ENCODE measurements around the gene SPOCD1. TPM values are rescaled to one million over a fixed set of nuclear protein-coding genes. Genes with fewer than 3 reads are reported as not detected.

SPOCD1 gene
- total and polyA plus RNA-seq, 2 experiments from 2014 or later: 0.73 to 1.3 TPM

- Mint-ChIP-seq H3K4me3 (no peak overlapping the region), H3K36me3 (ENCODE audit: low read depth) (no peaks in the 10 kb centered on the region), H3K27me3 (ENCODE audit: insufficient read depth, low read depth, poor library complexity) (peaks cover 15% of the 10 kb centered on the region), H3K27ac (no peak overlapping the region), H3K4me1 (peaks cover 21% of the 10 kb centered on the region), H3K9me3 (no peaks in the 10 kb centered on the region)
- Histone ChIP-seq H3K27me3 (ENCODE audit: insufficient read depth) (no peaks in the 10 kb centered on the region), H3K4me2 (no peak overlapping the region), H3F3A (replicated peaks; ENCODE audit: low read depth) (no peaks in the 10 kb centered on the region), H3K9me2 (ENCODE audit: insufficient read depth) (no peaks in the 10 kb centered on the region), H3K4me3 (no peak overlapping the region), H3K4me1 (ENCODE audit: insufficient read depth) (peaks cover 3% of the 10 kb centered on the region; the same call in 1 of the 2 replicates), H4K20me1 (replicated peaks; ENCODE audit: insufficient read depth) (no peaks in the 10 kb centered on the region), H2AFZ (no peak overlapping the region), H3K27ac (ENCODE audit: low read depth) (no peak overlapping the region), H3K36me3 (ENCODE audit: insufficient read depth) (no peaks in the 10 kb centered on the region), H3K79me2 (replicated peaks; ENCODE audit: insufficient read depth) (no peaks in the 10 kb centered on the region)
- TF ChIP-seq STAT1 (IDR thresholded peaks at IDR 0.05; ENCODE audit: unreplicated experiment): no peak
- no peak for TF ChIP-seq JUNB (IDR thresholded peaks at IDR 0.05; ENCODE audit: unreplicated experiment)
- TF ChIP-seq, protein P1, sequence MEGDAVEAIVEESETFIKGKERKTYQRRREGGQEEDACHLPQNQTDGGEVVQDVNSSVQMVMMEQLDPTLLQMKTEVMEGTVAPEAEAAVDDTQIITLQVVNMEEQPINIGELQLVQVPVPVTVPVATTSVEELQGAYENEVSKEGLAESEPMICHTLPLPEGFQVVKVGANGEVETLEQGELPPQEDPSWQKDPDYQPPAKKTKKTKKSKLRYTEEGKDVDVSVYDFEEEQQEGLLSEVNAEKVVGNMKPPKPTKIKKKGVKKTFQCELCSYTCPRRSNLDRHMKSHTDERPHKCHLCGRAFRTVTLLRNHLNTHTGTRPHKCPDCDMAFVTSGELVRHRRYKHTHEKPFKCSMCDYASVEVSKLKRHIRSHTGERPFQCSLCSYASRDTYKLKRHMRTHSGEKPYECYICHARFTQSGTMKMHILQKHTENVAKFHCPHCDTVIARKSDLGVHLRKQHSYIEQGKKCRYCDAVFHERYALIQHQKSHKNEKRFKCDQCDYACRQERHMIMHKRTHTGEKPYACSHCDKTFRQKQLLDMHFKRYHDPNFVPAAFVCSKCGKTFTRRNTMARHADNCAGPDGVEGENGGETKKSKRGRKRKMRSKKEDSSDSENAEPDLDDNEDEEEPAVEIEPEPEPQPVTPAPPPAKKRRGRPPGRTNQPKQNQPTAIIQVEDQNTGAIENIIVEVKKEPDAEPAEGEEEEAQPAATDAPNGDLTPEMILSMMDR (conservative IDR thresholded peaks at IDR 0.05; ENCODE audit: low read depth in 2 of 2): no peak
- TF ChIP-seq, protein P2, sequence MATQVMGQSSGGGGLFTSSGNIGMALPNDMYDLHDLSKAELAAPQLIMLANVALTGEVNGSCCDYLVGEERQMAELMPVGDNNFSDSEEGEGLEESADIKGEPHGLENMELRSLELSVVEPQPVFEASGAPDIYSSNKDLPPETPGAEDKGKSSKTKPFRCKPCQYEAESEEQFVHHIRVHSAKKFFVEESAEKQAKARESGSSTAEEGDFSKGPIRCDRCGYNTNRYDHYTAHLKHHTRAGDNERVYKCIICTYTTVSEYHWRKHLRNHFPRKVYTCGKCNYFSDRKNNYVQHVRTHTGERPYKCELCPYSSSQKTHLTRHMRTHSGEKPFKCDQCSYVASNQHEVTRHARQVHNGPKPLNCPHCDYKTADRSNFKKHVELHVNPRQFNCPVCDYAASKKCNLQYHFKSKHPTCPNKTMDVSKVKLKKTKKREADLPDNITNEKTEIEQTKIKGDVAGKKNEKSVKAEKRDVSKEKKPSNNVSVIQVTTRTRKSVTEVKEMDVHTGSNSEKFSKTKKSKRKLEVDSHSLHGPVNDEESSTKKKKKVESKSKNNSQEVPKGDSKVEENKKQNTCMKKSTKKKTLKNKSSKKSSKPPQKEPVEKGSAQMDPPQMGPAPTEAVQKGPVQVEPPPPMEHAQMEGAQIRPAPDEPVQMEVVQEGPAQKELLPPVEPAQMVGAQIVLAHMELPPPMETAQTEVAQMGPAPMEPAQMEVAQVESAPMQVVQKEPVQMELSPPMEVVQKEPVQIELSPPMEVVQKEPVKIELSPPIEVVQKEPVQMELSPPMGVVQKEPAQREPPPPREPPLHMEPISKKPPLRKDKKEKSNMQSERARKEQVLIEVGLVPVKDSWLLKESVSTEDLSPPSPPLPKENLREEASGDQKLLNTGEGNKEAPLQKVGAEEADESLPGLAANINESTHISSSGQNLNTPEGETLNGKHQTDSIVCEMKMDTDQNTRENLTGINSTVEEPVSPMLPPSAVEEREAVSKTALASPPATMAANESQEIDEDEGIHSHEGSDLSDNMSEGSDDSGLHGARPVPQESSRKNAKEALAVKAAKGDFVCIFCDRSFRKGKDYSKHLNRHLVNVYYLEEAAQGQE (IDR thresholded peaks at IDR 0.05; ENCODE audit: unreplicated experiment): no peak
- TF ChIP-seq ETS1 (IDR thresholded peaks at IDR 0.05): no peak
- TF ChIP-seq ZNF114 (CRISPR knock-in tag; IDR thresholded peaks at IDR 0.05): no peak
- TF ChIP-seq ZNF462 (CRISPR knock-in tag; IDR thresholded peaks at IDR 0.05): no peak
- TF ChIP-seq ZNF331 (CRISPR knock-in tag; IDR thresholded peaks at IDR 0.05; ENCODE audit: low read depth): no peak
- TF ChIP-seq EZH2phosphoT487 (IDR thresholded peaks at IDR 0.05; ENCODE audit: unreplicated experiment): no peak
- TF ChIP-seq CREB1 (CRISPR knock-in tag; IDR thresholded peaks at IDR 0.05; ENCODE audit: low read depth): no peak
- TF ChIP-seq NANOG (IDR thresholded peaks at IDR 0.05; ENCODE audit: borderline replicate concordance): no peak
- no peak for TF ChIP-seq POLR2AphosphoS5 (IDR thresholded peaks at IDR 0.05; ENCODE audit: low read depth)
- no peak for TF ChIP-seq EZH2 (IDR thresholded peaks at IDR 0.05; ENCODE audit: low read depth, unreplicated experiment)
- no peak for DNase-seq (ENCODE audit: low spot score)
- ATAC-seq: no peak
Measured at GRCh38 chr1:31795096-31795675, 20.6 kb downstream of the SPOCD1 start.

Data from GM23338 (cell line).